Measurements from ENCODE around the gene PCDH15. TPM values are rescaled to one million over a fixed set of nuclear protein-coding genes. Genes with fewer than 3 reads are reported as not detected.

The PCDH15 gene
- total and polyA plus RNA-seq, 2 experiments from 2014 or later = 0.29 to 0.66 TPM

DNA sequence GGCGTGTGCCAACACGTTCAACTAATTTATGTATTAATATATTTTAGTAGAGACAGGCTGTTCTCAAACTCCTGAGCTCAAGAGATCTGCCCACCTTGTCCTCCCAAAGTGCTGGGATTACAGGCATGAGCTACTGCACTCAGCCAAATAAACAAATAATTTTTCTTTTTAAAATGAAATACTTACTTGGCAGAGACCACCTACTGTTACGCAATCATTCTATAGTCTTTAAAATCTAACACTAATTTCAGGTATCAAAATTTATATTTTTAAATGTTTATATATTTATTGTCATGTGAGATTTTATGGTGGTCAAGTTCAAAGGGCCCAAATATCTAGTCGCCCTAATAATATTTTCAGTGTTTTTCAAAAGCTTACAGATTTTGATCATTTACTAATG, 323.3 kb downstream of the PCDH15 start:
- no peak overlapping the region for H3K27ac Mint-ChIP-seq
- TF ChIP-seq CREB1 (CRISPR knock-in tag; IDR thresholded peaks at IDR 0.05; ENCODE audit: low read depth) (no peak), ZNF331 (CRISPR knock-in tag; IDR thresholded peaks at IDR 0.05; ENCODE audit: low read depth) (no peak), EZH2 (IDR thresholded peaks at IDR 0.05; ENCODE audit: low read depth, unreplicated experiment) (no peak), NANOG (IDR thresholded peaks at IDR 0.05; ENCODE audit: borderline replicate concordance) (no peak), ZNF114 (CRISPR knock-in tag; IDR thresholded peaks at IDR 0.05) (no peak), EZH2phosphoT487 (IDR thresholded peaks at IDR 0.05; ENCODE audit: unreplicated experiment) (no peak)
- TF ChIP-seq, protein P1, sequence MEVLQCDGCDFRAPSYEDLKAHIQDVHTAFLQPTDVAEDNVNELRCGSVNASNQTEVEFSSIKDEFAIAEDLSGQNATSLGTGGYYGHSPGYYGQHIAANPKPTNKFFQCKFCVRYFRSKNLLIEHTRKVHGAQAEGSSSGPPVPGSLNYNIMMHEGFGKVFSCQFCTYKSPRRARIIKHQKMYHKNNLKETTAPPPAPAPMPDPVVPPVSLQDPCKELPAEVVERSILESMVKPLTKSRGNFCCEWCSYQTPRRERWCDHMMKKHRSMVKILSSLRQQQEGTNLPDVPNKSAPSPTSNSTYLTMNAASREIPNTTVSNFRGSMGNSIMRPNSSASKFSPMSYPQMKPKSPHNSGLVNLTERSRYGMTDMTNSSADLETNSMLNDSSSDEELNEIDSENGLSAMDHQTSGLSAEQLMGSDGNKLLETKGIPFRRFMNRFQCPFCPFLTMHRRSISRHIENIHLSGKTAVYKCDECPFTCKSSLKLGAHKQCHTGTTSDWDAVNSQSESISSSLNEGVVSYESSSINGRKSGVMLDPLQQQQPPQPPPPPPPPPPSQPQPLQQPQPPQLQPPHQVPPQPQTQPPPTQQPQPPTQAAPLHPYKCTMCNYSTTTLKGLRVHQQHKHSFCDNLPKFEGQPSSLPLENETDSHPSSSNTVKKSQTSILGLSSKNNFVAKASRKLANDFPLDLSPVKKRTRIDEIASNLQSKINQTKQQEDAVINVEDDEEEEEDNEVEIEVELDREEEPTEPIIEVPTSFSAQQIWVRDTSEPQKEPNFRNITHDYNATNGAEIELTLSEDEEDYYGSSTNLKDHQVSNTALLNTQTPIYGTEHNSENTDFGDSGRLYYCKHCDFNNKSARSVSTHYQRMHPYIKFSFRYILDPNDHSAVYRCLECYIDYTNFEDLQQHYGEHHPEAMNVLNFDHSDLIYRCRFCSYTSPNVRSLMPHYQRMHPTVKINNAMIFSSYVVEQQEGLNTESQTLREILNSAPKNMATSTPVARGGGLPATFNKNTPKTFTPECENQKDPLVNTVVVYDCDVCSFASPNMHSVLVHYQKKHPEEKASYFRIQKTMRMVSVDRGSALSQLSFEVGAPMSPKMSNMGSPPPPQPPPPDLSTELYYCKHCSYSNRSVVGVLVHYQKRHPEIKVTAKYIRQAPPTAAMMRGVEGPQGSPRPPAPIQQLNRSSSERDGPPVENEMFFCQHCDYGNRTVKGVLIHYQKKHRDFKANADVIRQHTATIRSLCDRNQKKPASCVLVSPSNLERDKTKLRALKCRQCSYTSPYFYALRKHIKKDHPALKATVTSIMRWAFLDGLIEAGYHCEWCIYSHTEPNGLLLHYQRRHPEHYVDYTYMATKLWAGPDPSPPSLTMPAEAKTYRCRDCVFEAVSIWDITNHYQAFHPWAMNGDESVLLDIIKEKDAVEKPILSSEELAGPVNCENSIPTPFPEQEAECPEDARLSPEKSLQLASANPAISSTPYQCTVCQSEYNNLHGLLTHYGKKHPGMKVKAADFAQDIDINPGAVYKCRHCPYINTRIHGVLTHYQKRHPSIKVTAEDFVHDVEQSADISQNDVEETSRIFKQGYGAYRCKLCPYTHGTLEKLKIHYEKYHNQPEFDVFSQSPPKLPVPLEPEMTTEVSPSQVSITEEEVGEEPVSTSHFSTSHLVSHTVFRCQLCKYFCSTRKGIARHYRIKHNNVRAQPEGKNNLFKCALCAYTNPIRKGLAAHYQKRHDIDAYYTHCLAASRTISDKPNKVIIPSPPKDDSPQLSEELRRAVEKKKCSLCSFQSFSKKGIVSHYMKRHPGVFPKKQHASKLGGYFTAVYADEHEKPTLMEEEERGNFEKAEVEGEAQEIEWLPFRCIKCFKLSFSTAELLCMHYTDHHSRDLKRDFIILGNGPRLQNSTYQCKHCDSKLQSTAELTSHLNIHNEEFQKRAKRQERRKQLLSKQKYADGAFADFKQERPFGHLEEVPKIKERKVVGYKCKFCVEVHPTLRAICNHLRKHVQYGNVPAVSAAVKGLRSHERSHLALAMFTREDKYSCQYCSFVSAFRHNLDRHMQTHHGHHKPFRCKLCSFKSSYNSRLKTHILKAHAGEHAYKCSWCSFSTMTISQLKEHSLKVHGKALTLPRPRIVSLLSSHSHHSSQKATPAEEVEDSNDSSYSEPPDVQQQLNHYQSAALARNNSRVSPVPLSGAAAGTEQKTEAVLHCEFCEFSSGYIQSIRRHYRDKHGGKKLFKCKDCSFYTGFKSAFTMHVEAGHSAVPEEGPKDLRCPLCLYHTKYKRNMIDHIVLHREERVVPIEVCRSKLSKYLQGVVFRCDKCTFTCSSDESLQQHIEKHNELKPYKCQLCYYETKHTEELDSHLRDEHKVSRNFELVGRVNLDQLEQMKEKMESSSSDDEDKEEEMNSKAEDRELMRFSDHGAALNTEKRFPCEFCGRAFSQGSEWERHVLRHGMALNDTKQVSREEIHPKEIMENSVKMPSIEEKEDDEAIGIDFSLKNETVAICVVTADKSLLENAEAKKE (CRISPR knock-in tag; IDR thresholded peaks at IDR 0.05) = no peak
- no peaks in the 10 kb centered on the region for H3F3A ChIP-seq (replicated peaks; ENCODE audit: low read depth)

DNA sequence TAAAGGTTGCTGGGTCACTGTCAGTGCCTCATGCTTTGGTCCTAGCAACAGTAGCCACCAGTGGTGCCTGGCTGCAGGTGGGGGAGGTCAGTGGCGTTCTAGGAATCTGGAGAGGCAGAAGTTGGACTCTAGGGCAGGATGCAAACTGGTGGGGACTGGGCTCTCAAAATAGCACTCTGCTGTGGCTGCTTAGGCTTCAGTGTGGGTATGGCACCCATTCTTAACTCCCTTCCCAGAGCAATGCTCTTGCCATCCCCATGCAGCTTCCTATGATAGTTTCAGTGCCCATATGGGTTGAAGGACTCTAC, 330.8 kb downstream of the PCDH15 start:
- Histone ChIP-seq H3K27ac (ENCODE audit: low read depth) (no peak overlapping the region), H3K79me2 (replicated peaks; ENCODE audit: insufficient read depth) (no peaks in the 10 kb centered on the region), H4K20me1 (replicated peaks; ENCODE audit: insufficient read depth) (no peaks in the 10 kb centered on the region), H3K4me3 (no peak overlapping the region), H3K27me3 (ENCODE audit: insufficient read depth) (no peaks in the 10 kb centered on the region), H3K9me2 (ENCODE audit: insufficient read depth) (no peaks in the 10 kb centered on the region), H2AFZ (peak overlapping the region; percentile 43; the same call in 1 of the 2 replicates), H3K4me2 (no peak overlapping the region), H3K36me3 (ENCODE audit: insufficient read depth) (no peaks in the 10 kb centered on the region), H3F3A (replicated peaks; ENCODE audit: low read depth) (no peaks in the 10 kb centered on the region), H3K4me1 (ENCODE audit: insufficient read depth) (peaks cover 13% of the 10 kb centered on the region)
- Mint-ChIP-seq H3K27ac (no peak overlapping the region), H3K9me3 (no peaks in the 10 kb centered on the region), H3K27me3 (ENCODE audit: insufficient read depth, low read depth, poor library complexity) (peaks cover 4% of the 10 kb centered on the region), H3K36me3 (ENCODE audit: low read depth) (no peaks in the 10 kb centered on the region), H3K4me1 (peaks cover 7% of the 10 kb centered on the region), H3K4me3 (no peak overlapping the region)
- no peak for DNase-seq (ENCODE audit: low spot score)
- no peak for ATAC-seq
- TF ChIP-seq STAT1 (IDR thresholded peaks at IDR 0.05; ENCODE audit: unreplicated experiment) (no peak), ZNF114 (CRISPR knock-in tag; IDR thresholded peaks at IDR 0.05) (no peak)
- TF ChIP-seq, protein P1 (CRISPR knock-in tag; IDR thresholded peaks at IDR 0.05) = no peak

More for the DNA sequence above, 323.3 kb downstream of the PCDH15 start:
- Histone ChIP-seq H2AFZ (no peak overlapping the region), H3K27ac (ENCODE audit: low read depth) (no peak overlapping the region), H3K79me2 (replicated peaks; ENCODE audit: insufficient read depth) (no peaks in the 10 kb centered on the region), H3K27me3 (ENCODE audit: insufficient read depth) (no peaks in the 10 kb centered on the region), H4K20me1 (replicated peaks; ENCODE audit: insufficient read depth) (no peaks in the 10 kb centered on the region), H3K4me2 (no peak overlapping the region), H3K4me3 (no peak overlapping the region), H3K9me2 (ENCODE audit: insufficient read depth) (no peaks in the 10 kb centered on the region), H3K4me1 (ENCODE audit: insufficient read depth) (peaks cover 24% of the 10 kb centered on the region), H3K36me3 (ENCODE audit: insufficient read depth) (no peaks in the 10 kb centered on the region)
- Mint-ChIP-seq H3K4me3 (no peak overlapping the region), H3K9me3 (no peaks in the 10 kb centered on the region), H3K36me3 (ENCODE audit: low read depth) (no peaks in the 10 kb centered on the region), H3K27me3 (ENCODE audit: insufficient read depth, low read depth, poor library complexity) (no peaks in the 10 kb centered on the region), H3K4me1 (peaks cover 21% of the 10 kb centered on the region)
- ATAC-seq (no peak), DNase-seq (ENCODE audit: low spot score) (no peak)
